ENCODE data around the gene ATP1B4.

DNA sequence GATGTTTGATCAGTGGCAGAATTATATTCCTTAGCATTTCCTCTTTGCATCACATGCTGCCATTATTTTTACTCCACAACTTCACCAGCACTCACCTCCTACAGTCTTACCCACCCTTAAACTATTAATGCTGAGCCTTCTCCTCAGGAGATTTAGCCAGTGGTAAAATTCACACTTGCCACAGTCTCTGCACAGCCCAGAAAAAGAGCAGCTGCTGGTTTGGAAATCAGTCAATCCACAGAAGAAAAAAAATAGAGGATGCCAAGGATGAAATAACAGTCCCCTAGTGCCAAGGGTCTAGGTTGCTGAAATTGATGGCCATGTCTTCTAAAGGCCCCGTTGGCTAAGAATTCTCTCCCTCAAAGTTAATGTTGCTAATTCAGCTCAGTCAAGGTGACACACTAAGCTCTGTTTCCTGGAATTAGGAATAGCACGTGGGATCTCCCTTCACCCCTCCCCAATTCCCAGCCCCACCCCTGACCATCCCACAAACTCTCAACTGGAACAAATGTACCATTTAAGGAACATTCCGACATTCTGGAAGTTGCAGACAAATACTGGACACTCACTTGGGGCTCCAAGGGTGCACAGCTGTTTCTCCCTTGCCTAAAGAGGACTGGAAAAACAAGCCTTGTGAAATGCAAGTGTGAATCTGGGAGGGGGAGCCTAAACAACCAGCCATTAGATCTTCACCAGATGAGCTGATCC lies 5.7 kb downstream of the ATP1B4 start:
- no peak for TF ChIP-seq POLR2A (IDR thresholded peaks at IDR 0.05)
- no peak for TF ChIP-seq CTCF (IDR thresholded peaks at IDR 0.05)
- no peak for TF ChIP-seq EP300 (IDR thresholded peaks at IDR 0.05)
